Parathyroid adenoma (tissue), 2 donors: Measurements from ENCODE around the gene FGF6.

Experiments
- H2AFZ ChIP-seq: fragments of 300-600 bp; sonication (generic); one replicate; pipeline ENCODE4 v1.7.0; 2017; ENCODE audit warnings: antibody characterized with exemption, mild to moderate bottlenecking
- H3K27ac ChIP-seq: fragments of 300-600 bp; sonication (generic); one replicate; pipeline ENCODE4 v1.7.0; 2017
- H3K27me3 ChIP-seq: fragments of 300-600 bp; sonication (generic); one replicate; pipeline ENCODE4 v1.7.0; 2017; ENCODE audit warnings: low read length; ENCODE audit not compliant: control insufficient read depth, insufficient read depth
- H3K36me3 ChIP-seq: fragments of 300-600 bp; sonication (generic); one replicate; pipeline ENCODE4 v1.7.0; 2017; ENCODE audit warnings: low read length; ENCODE audit not compliant: control insufficient read depth, insufficient read depth
- H3K4me1 ChIP-seq: fragments of 300-600 bp; sonication (generic); one replicate; pipeline ENCODE4 v1.7.0; 2017; ENCODE audit warnings: control low read depth
- H3K4me2 ChIP-seq: fragments of 300-600 bp; sonication (generic); one replicate; pipeline ENCODE4 v1.7.0; 2017; ENCODE audit warnings: low read length
- H3K4me3 ChIP-seq: fragments of 300-600 bp; sonication (generic); one replicate; pipeline ENCODE4 v1.7.0; 2017; ENCODE audit warnings: low read depth, low read length
- H3K79me2 ChIP-seq: fragments of 300-600 bp; sonication (generic); one replicate; pipeline ENCODE4 v1.7.0; 2017; ENCODE audit warnings: control low read depth
- H3K9ac ChIP-seq: fragments of 300-600 bp; sonication (generic); one replicate; pipeline ENCODE4 v1.7.0; 2017; ENCODE audit warnings: mild to moderate bottlenecking
- H3K9me3 ChIP-seq: fragments of 300-600 bp; sonication (generic); one replicate; pipeline ENCODE4 v1.7.0; 2017; ENCODE audit warnings: low read length; ENCODE audit not compliant: control insufficient read depth
- TF ChIP-seq, protein P1 (sequence below): fragments of 300-600 bp; sonication (generic); IDR thresholded peaks from one replicate; pipeline ENCODE4 v1.7.0; 2017; ENCODE audit warnings: antibody characterized with exemption, mild to moderate bottlenecking
- donor health status: primary hyperparathyroidism.

Gene FGF6

DNA sequence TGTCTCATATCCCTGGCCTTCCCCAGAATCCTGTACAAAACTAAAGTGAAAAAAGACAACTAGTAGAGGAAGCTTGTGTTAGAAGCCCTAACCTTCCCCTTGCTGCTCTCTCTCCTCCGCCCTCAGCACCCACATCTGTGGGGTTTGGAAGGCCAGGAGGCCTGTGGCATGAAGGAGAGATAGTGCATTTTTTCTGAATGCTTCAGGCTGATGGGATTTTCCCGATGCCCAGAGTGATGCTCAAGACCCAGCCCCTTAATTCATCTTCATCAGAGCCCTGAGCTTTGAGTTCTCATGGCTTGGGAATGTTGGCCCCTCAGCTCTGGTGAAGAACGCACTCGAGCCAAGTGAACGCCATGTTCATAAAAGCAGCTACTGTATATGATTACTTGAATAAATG lies 5.9 kb downstream of the FGF6 start:
- no peak overlapping the region for H2AFZ ChIP-seq
- no peaks in the 10 kb centered on the region for H3K9me3 ChIP-seq
- H3K27me3 ChIP-seq = no peaks in the 10 kb centered on the region
- H3K79me2 ChIP-seq = no peaks in the 10 kb centered on the region
- H3K4me2 ChIP-seq = no peak overlapping the region
- H3K4me1 ChIP-seq = no peaks in the 10 kb centered on the region
- H3K9ac ChIP-seq = no peak overlapping the region
- no peak overlapping the region for H3K27ac ChIP-seq
- TF ChIP-seq, protein P1, sequence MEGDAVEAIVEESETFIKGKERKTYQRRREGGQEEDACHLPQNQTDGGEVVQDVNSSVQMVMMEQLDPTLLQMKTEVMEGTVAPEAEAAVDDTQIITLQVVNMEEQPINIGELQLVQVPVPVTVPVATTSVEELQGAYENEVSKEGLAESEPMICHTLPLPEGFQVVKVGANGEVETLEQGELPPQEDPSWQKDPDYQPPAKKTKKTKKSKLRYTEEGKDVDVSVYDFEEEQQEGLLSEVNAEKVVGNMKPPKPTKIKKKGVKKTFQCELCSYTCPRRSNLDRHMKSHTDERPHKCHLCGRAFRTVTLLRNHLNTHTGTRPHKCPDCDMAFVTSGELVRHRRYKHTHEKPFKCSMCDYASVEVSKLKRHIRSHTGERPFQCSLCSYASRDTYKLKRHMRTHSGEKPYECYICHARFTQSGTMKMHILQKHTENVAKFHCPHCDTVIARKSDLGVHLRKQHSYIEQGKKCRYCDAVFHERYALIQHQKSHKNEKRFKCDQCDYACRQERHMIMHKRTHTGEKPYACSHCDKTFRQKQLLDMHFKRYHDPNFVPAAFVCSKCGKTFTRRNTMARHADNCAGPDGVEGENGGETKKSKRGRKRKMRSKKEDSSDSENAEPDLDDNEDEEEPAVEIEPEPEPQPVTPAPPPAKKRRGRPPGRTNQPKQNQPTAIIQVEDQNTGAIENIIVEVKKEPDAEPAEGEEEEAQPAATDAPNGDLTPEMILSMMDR = no peak
- H3K36me3 ChIP-seq = no peaks in the 10 kb centered on the region
- H3K4me3 ChIP-seq = no peak overlapping the region

DNA sequence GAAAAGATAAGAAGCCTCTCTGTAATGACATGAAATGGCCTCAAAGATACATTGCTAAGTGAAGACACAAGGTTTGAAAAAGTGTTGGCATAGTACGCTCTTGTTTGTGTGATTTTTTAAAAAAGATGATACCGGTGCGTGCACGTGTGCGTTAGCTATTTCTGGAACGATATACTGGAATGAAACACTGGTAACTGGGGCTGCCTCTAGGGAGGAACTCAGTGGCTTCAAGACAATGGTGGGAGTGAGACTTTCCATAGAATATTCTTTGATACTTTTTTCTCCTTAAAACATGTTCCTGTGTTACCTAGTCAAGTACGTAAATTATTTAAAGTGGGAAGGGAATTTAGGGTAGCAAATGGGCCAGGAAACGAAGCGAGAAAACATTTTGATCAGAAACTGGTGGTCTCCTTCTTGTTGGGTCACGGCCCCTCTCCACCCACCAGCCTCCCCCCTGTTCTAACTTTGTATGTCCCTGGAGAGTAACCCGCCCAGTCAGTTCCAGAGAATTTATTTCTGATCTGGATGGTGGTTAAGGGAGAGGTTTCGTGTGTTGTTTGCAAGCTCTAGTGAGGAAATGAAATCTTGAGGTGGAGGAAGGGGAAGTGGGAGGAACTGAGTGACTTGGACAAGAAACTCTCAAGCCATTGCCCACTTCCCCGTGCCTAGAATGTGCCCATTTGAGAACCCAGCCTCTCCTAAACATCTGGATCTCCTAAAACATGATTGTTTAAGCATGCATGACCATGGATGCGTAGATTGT lies 6.6 kb downstream of the FGF6 start:
- H3K4me3 ChIP-seq = no peak overlapping the region
- no peak overlapping the region for H3K27ac ChIP-seq
- H3K4me2 ChIP-seq = no peak overlapping the region
- H3K4me1 ChIP-seq = no peaks in the 10 kb centered on the region
- H3K9me3 ChIP-seq = no peaks in the 10 kb centered on the region
- H3K79me2 ChIP-seq = no peaks in the 10 kb centered on the region
- H3K9ac ChIP-seq = no peak overlapping the region
- no peaks in the 10 kb centered on the region for H3K36me3 ChIP-seq
- TF ChIP-seq, protein P1 = no peak
- H3K27me3 ChIP-seq = no peaks in the 10 kb centered on the region
- H2AFZ ChIP-seq = no peak overlapping the region

DNA sequence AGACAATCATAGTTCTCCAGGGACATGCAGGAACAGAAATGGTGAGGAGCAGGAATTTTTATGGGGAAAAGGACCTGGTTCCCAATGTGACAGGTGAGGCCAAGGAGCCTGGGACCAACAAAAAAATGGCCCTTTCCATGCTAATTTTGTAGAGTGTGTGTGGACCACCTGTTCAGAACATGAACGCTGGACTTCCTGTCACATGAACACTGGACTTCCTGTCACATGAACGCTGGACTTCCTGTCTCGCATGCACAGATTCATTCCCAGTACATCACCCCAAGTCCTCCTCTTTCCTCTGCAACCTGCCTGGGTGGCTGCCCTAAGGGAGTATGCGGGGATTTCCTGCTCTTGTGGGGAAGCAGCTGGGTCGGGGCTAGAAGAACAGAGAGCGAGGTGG lies 10.1 kb downstream of the FGF6 start:
- Histone ChIP-seq H3K4me3 (no peak overlapping the region), H3K79me2 (no peaks in the 10 kb centered on the region), H2AFZ (no peak overlapping the region), H3K4me2 (no peak overlapping the region), H3K27ac (no peak overlapping the region), H3K27me3 (no peaks in the 10 kb centered on the region), H3K36me3 (no peaks in the 10 kb centered on the region), H3K9me3 (no peaks in the 10 kb centered on the region), H3K4me1 (no peaks in the 10 kb centered on the region), H3K9ac (no peak overlapping the region)
- TF ChIP-seq, protein P1 = no peak

DNA sequence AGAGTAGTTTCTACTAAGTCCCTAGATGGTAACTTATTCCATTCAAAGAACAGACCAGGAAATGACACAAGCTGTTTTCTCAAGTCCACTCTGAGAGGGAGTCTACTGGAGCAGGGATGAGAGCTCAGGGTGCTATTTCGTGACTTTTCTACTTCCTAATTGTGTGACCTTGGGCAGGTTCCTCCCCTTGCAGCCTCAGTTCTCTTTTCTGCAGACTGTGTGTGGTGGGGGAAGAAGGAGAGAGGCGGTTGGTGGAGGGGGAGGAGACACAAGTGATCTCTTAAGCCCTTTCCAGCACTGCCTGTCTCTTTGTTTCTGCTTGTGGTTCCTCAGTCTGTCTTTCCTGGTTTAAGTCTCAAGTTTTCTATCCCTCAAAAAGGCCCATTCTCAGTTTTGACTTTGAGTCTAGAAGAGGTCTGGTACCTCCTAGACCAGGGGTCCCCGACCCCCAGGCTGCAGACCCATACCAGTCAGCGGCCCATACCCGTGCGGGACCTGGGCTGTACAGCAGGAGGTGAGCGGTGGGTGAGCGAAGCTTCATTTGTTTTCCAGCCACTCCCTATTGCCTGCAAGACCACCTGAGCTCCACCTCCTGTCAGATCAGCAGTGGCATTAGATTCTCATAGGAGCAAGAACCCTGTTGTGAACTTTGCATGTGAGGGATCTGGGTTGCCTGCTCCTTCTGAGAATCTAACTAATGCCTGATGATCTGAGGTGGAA lies 10.7 kb downstream of the FGF6 start:
- no peaks in the 10 kb centered on the region for H3K27me3 ChIP-seq
- H3K4me2 ChIP-seq = no peak overlapping the region
- H3K36me3 ChIP-seq = no peaks in the 10 kb centered on the region
- H3K4me1 ChIP-seq = no peaks in the 10 kb centered on the region
- TF ChIP-seq, protein P1 = no peak
- H3K79me2 ChIP-seq = no peaks in the 10 kb centered on the region
- H2AFZ ChIP-seq = no peak overlapping the region
- H3K27ac ChIP-seq = no peak overlapping the region
- no peak overlapping the region for H3K4me3 ChIP-seq
- H3K9ac ChIP-seq = no peak overlapping the region
- H3K9me3 ChIP-seq = no peaks in the 10 kb centered on the region
